HepG2 (cell line): ENCODE results near the gene NDUFS5. TPM values are rescaled to one million over a fixed set of nuclear protein-coding genes. Genes with fewer than 3 reads are reported as not detected.

Experiments
- FOXA3 ChIP-seq: IDR thresholded peaks from 2 replicates; pipeline ENCODE4 v1.6.1; 2016; ENCODE audit warnings: missing genetic modification reagents, missing compliant biosample characterization
- GPN1 ChIP-seq: sonication (generic); formaldehyde crosslinking; IDR thresholded peaks from 2 replicates; pipeline ENCODE4 v1.5.1; 2020; ENCODE audit warnings: missing genetic modification reagents, borderline replicate concordance
- HDAC2 ChIP-seq: sonication (generic); formaldehyde crosslinking; IDR thresholded peaks from 2 replicates; pipeline ENCODE4 v1.4.0; 2020; ENCODE audit warnings: missing genetic modification reagents
- MAF1 ChIP-seq: sonication (generic); formaldehyde crosslinking; IDR thresholded peaks from 2 replicates; pipeline ENCODE4 v1.5.0; 2020; ENCODE audit warnings: missing genetic modification reagents, borderline replicate concordance
- MEIS1 ChIP-seq: sonication (generic); formaldehyde crosslinking; IDR thresholded peaks from 2 replicates; pipeline ENCODE4 v1.9.0; 2021; ENCODE audit warnings: mild to moderate bottlenecking, missing genetic modification reagents, moderate library complexity, borderline replicate concordance
- MIER3 ChIP-seq: IDR thresholded peaks from 2 replicates; pipeline ENCODE4 v1.6.1; 2016; ENCODE audit warnings: missing compliant biosample characterization, borderline replicate concordance
- NFYB ChIP-seq: sonication (generic); formaldehyde crosslinking; IDR thresholded peaks from 2 replicates; pipeline ENCODE4 v1.4.0; 2020; ENCODE audit warnings: missing genetic modification reagents
- PLRG1 ChIP-seq: fragments of 450-650 bp; conservative IDR thresholded peaks from 2 replicates; pipeline ENCODE4 v1.6.1; 2016
- REPIN1 ChIP-seq: sonication (generic); formaldehyde crosslinking; IDR thresholded peaks from 2 replicates; pipeline ENCODE4 v1.8.0; 2022; ENCODE audit warnings: missing genetic modification reagents, low read depth, mild to moderate bottlenecking, borderline replicate concordance
- SRSF4 ChIP-seq: fragments of 200-400 bp; formaldehyde crosslinking; IDR thresholded peaks from one replicate; pipeline ENCODE4 v1.6.1; 2018; ENCODE audit warnings: mild to moderate bottlenecking, low read depth, low read length, moderate library complexity; ENCODE audit not compliant: poor library complexity, severe bottlenecking
- SYNCRIP ChIP-seq: fragments of 200-400 bp; formaldehyde crosslinking; IDR thresholded peaks from 2 replicates; pipeline ENCODE4 v1.6.1; 2018; ENCODE audit warnings: mild to moderate bottlenecking, low read depth, low read length; ENCODE audit not compliant: insufficient read depth
- TAF1 ChIP-seq: sonication (generic); formaldehyde crosslinking; IDR thresholded peaks from 2 replicates; pipeline ENCODE4 v1.4.0; 2020; ENCODE audit warnings: missing genetic modification reagents
- ZBTB20 ChIP-seq: sonication (generic); formaldehyde crosslinking; IDR thresholded peaks from 2 replicates; pipeline ENCODE4 v1.8.1; 2023; ENCODE audit warnings: missing genetic modification reagents, low read depth, mild to moderate bottlenecking, borderline replicate concordance
- ZFP37 ChIP-seq: sonication (generic); formaldehyde crosslinking; IDR thresholded peaks from 2 replicates; pipeline ENCODE4 v1.4.0; 2020; ENCODE audit warnings: missing genetic modification reagents, borderline replicate concordance
- ZFY ChIP-seq: sonication (generic); formaldehyde crosslinking; IDR thresholded peaks from 2 replicates; pipeline ENCODE4 v1.4.0; 2020; ENCODE audit warnings: missing genetic modification reagents
- ZNF101 ChIP-seq: sonication (generic); formaldehyde crosslinking; IDR thresholded peaks from 2 replicates; pipeline ENCODE4 v1.4.0; 2020; ENCODE audit warnings: mild to moderate bottlenecking, low read depth, missing genetic modification reagents, borderline replicate concordance
- ZNF207 ChIP-seq: fragments of 450-650 bp; IDR thresholded peaks from 2 replicates; pipeline ENCODE4 v1.6.1; 2016; ENCODE audit warnings: antibody characterized with exemption, borderline replicate concordance
- ZNF251 ChIP-seq: sonication (generic); formaldehyde crosslinking; IDR thresholded peaks from 2 replicates; pipeline ENCODE4 v1.9.0; 2021; ENCODE audit warnings: mild to moderate bottlenecking, missing genetic modification reagents
- ZNF564 ChIP-seq: sonication (generic); formaldehyde crosslinking; IDR thresholded peaks from 2 replicates; pipeline ENCODE4 v1.8.1; 2023; ENCODE audit warnings: mild to moderate bottlenecking, missing genetic modification reagents
- polyA plus RNA-seq, 8 experiments: library from polyadenylated mRNA; depleted of rRNA in 3 of 8; stranded (reverse) in 7 of 8; unstranded in 1 of 8; fragments of >200 nt; fragmentation: Illumina TruSeq in 4 of 8; extraction: Trizol in 4 of 8; gene quantifications; 2 replicates each; pipeline versions ENCODE4 v1.2.1 to v1.2.3, GENCODE V29; 2011 to 2016; ENCODE audit warnings: low read depth in 4 of 8, missing spikeins in 1 of 8, mixed read lengths in 1 of 8; ENCODE audit not compliant: insufficient read depth in 1 of 8
- total RNA-seq, 5 experiments: library from RNA; depleted of rRNA; stranded (reverse); fragments of >200 nt; fragmentation: Illumina TruSeq; extraction: Trizol; gene quantifications; 2 replicates each; pipeline ENCODE4 v1.2.3, GENCODE V29; 2016; ENCODE audit warnings: low read depth in 1 of 5
- TF ChIP-seq, protein P1 (sequence below): IDR thresholded peaks from 2 replicates; pipeline ENCODE4 v1.6.1; 2018; ENCODE audit warnings: missing genetic modification reagents
- TF ChIP-seq, protein P2 (sequence below): sonication (generic); formaldehyde crosslinking; IDR thresholded peaks from 2 replicates; pipeline ENCODE4 v1.4.0; 2020; ENCODE audit warnings: missing genetic modification reagents
- TF ChIP-seq, protein P3 (sequence below): sonication (generic); formaldehyde crosslinking; IDR thresholded peaks from 2 replicates; pipeline ENCODE4 v1.4.0; 2020; ENCODE audit warnings: missing genetic modification reagents
- TF ChIP-seq, protein P4 (sequence below): sonication (generic); formaldehyde crosslinking; IDR thresholded peaks from 2 replicates; pipeline ENCODE4 v1.8.1; 2023; ENCODE audit warnings: mild to moderate bottlenecking, moderate library complexity, missing genetic modification reagents
- TF ChIP-seq, protein P5 (sequence below): IDR thresholded peaks from 2 replicates; pipeline ENCODE4 v1.6.1; 2016; ENCODE audit warnings: missing genetic modification reagents, missing compliant biosample characterization

The NDUFS5 gene
- total and polyA plus RNA-seq, 2 of the 13 experiments (the other 11 are each of a cell fraction or from before 2014, with no cell fraction given), result 263 to 466 TPM

DNA sequence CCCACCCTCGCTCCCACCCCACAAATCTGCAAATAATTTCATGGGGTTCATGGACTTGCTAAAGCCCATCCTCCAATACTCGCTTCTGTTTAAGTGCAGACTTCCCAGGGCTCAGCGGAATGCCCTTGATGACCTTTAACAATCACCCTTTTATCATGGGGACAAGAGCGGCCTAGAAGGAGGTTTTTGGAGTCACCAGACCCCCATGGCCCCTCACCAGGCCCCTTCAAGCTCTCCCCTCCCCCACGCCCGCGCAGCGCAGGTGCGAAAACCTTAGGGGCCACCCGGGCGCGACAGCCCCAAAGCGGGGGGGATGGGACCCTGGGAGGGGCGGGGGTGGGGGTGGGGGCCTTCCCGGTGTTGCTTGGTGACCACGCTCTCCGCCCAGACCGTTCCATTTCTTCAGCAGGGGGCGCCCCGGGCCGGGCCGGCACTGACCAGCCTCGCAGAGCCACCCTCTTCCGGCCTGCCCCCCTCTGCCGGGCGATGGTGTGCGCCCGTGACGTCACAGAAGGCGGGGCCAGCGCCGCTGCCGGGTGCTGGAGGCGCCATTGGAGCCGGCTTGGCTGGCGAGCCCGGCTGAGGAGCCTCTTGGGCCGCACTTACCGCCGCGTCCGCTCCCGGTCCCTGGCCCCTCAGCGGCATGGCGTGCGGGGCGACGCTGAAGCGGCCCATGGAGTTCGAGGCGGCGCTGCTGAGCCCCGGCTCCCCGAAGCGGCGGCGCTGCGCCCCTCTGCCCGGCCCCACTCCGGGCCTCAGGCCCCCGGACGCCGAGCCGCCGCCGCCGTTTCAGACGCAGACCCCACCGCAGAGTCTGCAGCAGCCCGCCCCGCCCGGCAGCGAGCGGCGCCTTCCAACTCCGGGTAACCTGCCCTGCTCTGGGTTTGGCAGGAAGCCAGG, 35.2 kb upstream of the NDUFS5 start, which contains the start of gene AKIRIN1 (continued):
- TF ChIP-seq SYNCRIP, result no peak
- no peak for TF ChIP-seq ZNF207
- peak; percentile 95 for TF ChIP-seq TAF1 (CRISPR knock-in tag)
- peak; percentile 41; the same call in 1 of the 2 replicates for TF ChIP-seq ZNF564 (CRISPR knock-in tag)
- TF ChIP-seq, protein P1, sequence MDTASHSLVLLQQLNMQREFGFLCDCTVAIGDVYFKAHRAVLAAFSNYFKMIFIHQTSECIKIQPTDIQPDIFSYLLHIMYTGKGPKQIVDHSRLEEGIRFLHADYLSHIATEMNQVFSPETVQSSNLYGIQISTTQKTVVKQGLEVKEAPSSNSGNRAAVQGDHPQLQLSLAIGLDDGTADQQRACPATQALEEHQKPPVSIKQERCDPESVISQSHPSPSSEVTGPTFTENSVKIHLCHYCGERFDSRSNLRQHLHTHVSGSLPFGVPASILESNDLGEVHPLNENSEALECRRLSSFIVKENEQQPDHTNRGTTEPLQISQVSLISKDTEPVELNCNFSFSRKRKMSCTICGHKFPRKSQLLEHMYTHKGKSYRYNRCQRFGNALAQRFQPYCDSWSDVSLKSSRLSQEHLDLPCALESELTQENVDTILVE (CRISPR knock-in tag), result no peak
- TF ChIP-seq GPN1 (CRISPR knock-in tag), result no peak
- peak; percentile 41; the same call in 1 of the 2 replicates for TF ChIP-seq MIER3 (CRISPR knock-in tag)
- TF ChIP-seq, protein P2, sequence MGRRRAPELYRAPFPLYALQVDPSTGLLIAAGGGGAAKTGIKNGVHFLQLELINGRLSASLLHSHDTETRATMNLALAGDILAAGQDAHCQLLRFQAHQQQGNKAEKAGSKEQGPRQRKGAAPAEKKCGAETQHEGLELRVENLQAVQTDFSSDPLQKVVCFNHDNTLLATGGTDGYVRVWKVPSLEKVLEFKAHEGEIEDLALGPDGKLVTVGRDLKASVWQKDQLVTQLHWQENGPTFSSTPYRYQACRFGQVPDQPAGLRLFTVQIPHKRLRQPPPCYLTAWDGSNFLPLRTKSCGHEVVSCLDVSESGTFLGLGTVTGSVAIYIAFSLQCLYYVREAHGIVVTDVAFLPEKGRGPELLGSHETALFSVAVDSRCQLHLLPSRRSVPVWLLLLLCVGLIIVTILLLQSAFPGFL, result no peak
- 0 out of 2 replicates have a peak, but pooled peaks have one; percentile 56 for TF ChIP-seq REPIN1 (CRISPR knock-in tag)
- TF ChIP-seq ZNF251 (CRISPR knock-in tag), result no peak
- TF ChIP-seq, protein P3, sequence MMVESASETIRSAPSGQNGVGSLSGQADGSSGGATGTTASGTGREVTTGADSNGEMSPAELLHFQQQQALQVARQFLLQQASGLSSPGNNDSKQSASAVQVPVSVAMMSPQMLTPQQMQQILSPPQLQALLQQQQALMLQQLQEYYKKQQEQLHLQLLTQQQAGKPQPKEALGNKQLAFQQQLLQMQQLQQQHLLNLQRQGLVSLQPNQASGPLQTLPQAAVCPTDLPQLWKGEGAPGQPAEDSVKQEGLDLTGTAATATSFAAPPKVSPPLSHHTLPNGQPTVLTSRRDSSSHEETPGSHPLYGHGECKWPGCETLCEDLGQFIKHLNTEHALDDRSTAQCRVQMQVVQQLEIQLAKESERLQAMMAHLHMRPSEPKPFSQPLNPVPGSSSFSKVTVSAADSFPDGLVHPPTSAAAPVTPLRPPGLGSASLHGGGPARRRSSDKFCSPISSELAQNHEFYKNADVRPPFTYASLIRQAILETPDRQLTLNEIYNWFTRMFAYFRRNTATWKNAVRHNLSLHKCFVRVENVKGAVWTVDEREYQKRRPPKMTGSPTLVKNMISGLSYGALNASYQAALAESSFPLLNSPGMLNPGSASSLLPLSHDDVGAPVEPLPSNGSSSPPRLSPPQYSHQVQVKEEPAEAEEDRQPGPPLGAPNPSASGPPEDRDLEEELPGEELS (CRISPR knock-in tag), result peak; percentile 55
- no peak for TF ChIP-seq SRSF4
- peak; percentile 85 for TF ChIP-seq ZFY (CRISPR knock-in tag)
- TF ChIP-seq PLRG1, result no peak
- TF ChIP-seq HDAC2 (CRISPR knock-in tag), result peak; percentile 41; the same call in 1 of the 2 replicates
- peak; percentile 41; the same call in 1 of the 2 replicates for TF ChIP-seq NFYB (CRISPR knock-in tag)
- TF ChIP-seq ZFP37 (CRISPR knock-in tag), result no peak
- no peak for TF ChIP-seq MEIS1 (CRISPR knock-in tag)
- no peak for TF ChIP-seq ZBTB20 (CRISPR knock-in tag)
- TF ChIP-seq, protein P4, sequence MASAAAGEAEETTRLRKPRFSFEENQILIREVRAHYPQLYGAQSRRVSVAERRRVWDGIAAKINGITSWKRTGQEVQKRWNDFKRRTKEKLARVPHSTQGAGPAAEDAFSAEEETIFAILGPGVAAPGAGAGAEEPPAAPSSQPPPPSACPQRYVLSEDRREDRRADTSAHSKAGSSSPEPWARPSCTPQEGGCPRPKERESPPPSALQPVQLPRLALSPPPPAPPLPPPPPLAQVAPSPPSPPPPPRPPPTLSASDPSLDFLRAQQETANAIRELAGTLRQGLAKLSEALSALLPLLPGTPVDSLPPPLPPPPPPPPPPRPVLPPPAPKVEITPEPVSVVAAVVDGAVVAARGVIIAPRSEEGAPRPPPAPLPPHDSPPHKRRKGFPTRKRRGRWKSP (CRISPR knock-in tag), result peak; percentile 46; the same call in 1 of the 2 replicates
- TF ChIP-seq MAF1 (CRISPR knock-in tag), result peak; percentile 72; the same call in 1 of the 2 replicates
- TF ChIP-seq FOXA3 (CRISPR knock-in tag), result peak; percentile 19; the same call in 1 of the 2 replicates
- TF ChIP-seq, protein P5, sequence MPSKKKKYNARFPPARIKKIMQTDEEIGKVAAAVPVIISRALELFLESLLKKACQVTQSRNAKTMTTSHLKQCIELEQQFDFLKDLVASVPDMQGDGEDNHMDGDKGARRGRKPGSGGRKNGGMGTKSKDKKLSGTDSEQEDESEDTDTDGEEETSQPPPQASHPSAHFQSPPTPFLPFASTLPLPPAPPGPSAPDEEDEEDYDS (CRISPR knock-in tag), result peak; percentile 74; the same call in 1 of the 2 replicates
- no peak for TF ChIP-seq ZNF101 (CRISPR knock-in tag)
